T-helper 2 cell treated with Interferon-gamma antibody and Interleukin-4, amounts not matched to agents 100 ng/mL and 5 ng/mL, for 36 hours (primary cell): Measurements from ENCODE around the gene STRA8. TPM values are rescaled to one million over a fixed set of nuclear protein-coding genes. Genes with fewer than 3 reads are reported as not detected.

ENCODE experiments used
- intact Hi-C: fragments of 100-400 bp; cut with micrococcal nuclease; formaldehyde crosslinking; loops from one replicate; pipeline ENCODE4 v1.15.1; 2023
- total RNA-seq: library from RNA; stranded (reverse); gene quantifications from 2 replicates; pipeline ENCODE4 v1.2.3, GENCODE V29; 2022

Gene STRA8, protein sequence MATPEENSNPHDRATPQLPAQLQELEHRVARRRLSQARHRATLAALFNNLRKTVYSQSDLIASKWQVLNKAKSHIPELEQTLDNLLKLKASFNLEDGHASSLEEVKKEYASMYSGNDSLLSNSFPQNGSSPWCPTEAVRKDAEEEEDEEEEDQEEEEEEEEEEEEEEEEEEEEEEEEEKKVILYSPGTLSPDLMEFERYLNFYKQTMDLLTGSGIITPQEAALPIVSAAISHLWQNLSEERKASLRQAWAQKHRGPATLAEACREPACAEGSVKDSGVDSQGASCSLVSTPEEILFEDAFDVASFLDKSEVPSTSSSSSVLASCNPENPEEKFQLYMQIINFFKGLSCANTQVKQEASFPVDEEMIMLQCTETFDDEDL
- total RNA-seq, result not detected in 2 replicates

DNA sequence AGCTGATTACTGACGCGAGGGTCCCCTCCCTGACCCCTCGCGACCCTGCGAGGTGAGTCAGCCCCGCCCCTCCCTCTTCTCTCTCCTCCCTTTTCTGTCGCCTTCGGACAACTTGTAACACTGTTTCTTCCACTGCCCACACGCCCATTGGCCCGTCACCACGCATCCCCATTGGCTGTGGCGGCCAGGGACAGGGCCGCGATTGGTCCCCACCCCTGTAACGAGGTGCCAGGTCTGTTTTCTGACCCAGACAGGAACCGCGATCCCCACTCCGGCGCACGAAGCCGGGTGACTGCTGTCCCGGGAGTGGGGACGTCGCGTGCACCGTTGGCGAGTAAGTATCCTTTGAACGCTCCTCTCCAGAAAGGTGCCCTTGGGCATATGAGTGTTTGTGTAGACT lies at the start of gene STRA8:
TSS of gene STRA8 (plus strand) at position 269 of the 400 bp plus-strand sequence. CDS start 6,687 bp downstream, outside the sequence.
- intact Hi-C loops, result no loop called here

DNA sequence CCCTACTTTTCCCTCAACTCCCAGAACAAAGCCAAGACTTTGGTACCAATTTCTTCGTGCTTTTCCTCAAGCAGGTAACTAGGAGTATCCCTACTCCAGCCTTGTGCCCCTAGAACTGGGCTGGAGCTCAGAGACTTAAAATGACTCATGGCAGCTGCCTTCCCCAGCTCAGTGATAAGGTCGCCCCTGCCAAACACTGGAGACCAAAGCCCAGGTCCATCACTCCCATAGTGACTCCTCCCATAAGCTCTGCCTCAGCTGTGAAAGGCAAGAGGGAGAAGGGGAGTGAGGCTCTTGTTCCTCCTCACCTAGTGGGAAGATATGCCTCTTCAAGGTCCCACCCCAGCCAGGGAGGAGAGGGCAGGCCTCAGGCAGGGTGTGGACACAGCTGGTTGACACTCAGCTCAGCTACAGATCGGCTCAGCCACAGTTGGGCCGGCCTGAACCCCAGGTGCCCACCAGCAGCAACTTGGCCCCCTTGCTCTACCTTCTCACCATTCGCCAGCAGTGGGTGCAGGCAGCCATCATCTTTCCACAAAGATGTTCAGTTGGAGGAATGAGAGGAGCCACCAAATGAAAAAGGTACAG lies 49.3 kb upstream of the STRA8 start:
- intact Hi-C loops, result no loop called here

- intact Hi-C loops, result no loop called here
Measured at GRCh38 chr7:135185471-135186260, 48.0 kb upstream of the STRA8 start.

- intact Hi-C loops, result no loop called here
Measured at GRCh38 chr7:135186261-135186540, 47.4 kb upstream of the STRA8 start.

- intact Hi-C loops, result no loop called here
Measured at GRCh38 chr7:135186841-135187253, 46.8 kb upstream of the STRA8 start.

DNA sequence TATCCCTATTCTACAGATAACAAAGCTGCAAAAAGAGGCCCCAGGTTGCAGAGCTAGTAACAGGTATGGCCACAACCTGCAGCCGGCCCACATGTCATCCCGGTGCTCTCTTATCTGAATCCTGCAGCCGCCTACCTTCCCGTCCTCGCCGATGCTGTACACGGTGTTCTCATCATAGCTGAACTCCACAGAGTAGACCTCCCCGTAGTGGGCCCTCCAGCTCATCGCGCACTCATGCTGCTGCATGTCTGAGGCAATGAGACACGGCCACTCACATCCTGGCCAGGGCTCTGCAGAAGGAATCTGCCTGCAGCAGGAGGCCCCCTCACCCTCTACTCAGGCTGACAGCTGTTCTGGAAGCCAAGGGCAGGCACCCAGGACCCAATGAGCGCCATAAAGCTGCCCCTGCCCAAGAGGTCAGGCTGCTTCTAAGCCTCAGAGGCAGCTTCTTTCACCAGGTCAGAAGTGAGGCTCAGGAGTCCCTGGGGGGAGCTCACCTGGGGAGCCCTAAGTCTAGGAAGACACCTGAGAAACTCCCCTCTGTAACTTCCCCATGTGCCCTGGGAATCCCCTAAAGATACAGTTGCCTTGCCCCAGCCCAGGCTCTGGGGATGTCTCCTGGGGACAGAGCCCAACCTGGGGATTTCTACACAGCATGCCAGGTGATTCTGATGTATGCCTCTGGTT lies 45.2 kb upstream of the STRA8 start:
- intact Hi-C loops, result no loop called here

DNA sequence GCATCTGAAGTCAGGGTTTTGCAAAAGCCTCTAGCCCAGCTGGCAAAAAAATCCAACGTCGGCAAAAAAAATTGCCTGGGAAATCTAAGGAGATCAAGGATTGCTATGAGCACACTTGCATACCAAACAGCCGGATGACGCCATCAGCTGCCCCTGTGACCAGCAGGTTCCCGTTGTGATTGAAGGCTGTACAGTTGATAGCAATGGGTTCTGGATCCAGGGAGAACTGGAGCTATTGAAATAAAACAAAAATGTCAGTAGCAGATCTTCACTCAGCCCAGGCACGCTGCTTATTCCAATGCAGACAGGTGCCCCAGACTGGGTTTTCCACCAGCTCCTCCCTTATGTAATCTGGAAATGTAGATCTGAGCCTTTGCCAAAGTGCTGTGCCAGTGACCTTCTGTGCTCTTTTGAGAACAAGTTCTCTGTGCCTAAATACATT lies 44.4 kb upstream of the STRA8 start:
- intact Hi-C loops, result no loop called here

DNA sequence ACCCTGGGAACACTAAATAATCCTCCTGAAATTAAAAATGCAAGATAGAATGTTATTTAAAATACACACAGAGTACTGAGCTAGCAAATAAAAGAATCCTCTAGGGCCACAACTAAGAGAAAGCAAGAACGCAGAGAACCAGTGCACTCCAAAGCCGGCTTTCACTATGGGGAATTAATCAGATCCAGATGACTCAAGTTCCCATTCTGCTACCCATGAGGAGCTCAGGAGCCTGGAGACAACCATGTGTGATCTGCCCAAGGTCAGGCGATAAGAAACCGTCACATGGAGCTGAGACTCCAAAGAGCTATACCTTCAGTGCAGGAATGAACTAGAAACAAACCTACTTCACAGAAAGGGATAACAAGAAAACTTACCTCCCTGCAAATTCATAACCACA lies 43.7 kb upstream of the STRA8 start:
- intact Hi-C loops, result no loop called here

DNA sequence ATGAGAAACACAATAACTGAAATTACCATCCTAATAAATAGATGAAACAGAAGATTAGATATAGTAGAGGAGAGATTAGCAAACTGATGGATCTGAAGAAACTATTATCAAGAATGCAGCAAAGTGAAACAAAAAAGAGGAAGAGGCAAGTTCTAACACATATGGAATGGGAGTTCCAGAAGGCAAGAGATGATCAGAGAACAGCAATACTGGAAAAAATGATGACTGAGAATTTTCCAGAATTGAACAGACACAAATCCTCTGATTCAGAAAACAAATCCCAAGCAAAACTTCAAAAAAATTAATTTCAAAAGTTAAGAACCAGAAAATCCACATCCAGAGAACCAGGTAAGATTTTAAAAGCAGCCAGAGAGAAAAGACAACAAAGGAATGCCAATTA lies 42.9 kb upstream of the STRA8 start:
- intact Hi-C loops, result no loop called here

DNA sequence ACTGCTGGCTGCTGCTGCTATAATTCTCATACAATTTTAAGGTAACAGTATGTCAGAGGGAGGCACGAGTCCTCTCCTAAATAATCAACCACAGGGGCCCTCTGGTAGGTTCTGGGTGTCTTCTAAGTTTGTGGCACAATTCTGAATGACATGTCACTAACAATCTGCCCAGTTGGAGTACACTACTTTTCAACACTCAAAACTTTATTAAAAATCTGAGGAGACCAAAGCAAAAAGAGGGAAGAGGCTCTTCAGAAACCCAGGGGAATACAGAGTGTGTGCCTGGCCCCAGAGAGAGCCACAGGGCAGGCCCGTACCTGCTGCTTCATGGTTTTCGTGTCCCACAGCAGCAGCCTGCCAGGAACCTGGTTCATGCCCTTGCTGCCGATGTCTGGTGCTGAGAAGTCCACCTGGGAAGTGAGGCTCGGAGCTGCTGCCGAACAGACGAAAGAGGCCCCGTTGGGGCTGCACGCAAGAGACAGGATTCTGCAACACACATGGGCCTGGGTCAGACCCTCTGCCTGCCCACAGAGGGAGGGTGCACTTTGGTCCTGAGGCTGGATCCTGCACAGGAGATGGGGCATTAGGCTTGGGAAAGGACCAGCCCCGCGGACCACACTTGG lies 40.6 kb upstream of the STRA8 start:
- intact Hi-C loops, result no loop called here

- intact Hi-C loops, result no loop called here
Measured at GRCh38 chr7:135193615-135194081, 40.0 kb upstream of the STRA8 start.

DNA sequence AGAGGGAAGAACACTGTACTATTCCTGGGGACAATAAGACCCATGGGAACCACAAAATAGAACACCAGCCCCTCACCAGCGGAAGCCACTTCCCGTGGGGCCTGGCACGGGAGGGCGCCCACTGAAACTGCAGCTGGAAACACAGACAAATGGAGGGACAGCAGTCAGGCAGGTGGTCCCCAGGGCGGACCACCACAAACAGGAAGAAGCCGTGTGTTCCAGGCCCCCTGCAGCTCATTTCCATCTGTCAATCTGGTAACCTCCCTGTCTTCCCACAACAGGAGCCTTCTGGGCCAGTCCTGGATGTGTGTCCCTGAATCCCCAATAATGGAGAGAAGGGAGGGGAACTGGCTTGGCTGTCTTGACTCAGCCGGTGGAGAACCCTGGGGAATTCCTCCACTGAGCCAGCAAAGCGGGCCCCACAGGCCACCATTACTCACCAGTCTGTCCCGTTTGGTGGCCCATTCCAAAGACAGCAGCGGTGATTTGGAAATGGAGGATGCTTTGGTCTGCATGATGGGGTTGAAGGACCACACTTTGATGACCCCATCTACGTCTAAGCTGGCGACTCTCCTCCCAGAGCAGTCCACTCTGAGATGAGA lies 39.0 kb upstream of the STRA8 start:
- intact Hi-C loops, result no loop called here

DNA sequence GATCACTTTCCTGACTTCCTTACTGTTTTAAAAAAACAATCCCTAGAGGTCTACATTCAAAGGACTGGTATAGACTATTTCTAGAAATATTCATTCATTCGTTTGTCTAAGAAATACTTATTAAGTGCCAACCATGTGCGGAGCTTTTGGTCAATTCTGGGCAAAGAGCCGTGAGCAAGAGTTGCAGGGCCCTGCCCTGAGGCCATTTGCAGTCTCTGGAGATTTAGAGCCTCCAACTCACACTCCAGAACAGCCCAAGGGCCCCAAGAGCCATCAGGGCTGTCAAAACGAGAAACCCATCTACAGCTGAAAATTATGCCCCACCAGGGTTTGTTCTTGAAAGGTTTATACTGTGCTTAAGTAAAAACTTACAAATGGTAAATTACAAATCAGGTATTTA lies 38.5 kb upstream of the STRA8 start:
- intact Hi-C loops, result no loop called here

- intact Hi-C loops, result no loop called here
Measured at GRCh38 chr7:135195968-135196629, 37.5 kb upstream of the STRA8 start.

GRCh38 chr7:135197343-135197742 lies 36.3 kb upstream of the STRA8 start:
- intact Hi-C loops, result no loop called here

GRCh38 chr7:135197906-135198655 lies 35.6 kb upstream of the STRA8 start:
- intact Hi-C loops, result no loop called here

DNA sequence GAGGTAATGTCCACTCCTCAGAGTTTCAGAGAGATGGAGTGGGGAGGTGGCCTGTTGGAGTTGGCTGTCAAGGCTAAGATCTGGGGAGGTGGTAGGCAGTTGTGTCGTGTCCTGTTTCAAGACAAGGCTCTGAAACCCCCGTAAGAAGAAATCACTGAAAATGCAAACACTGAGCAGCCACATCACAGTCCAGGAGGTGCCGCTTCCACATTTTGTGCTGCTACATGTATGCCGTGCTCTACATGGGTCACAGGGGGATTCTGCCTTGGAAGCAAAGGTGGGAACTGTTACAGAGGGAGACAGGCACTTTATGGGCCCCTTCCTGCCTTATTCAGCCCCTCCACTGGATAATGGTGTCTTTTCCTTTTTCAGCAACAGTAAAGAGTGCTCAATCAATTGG lies 34.2 kb upstream of the STRA8 start:
- intact Hi-C loops, result no loop called here

- intact Hi-C loops, result no loop called here
Measured at GRCh38 chr7:135200821-135201331, 32.8 kb upstream of the STRA8 start.

GRCh38 chr7:135201350-135201749 lies 32.3 kb upstream of the STRA8 start:
- intact Hi-C loops, result no loop called here
